HFFc6 (cell line): ENCODE data around the gene ITGAD. TPM values are rescaled to one million over a fixed set of nuclear protein-coding genes. Genes with fewer than 3 reads are reported as not detected.

Experiments
- DNase-seq: peaks from one replicate; pipeline ENCODE4 v3.0.0-alpha.2; 2018
- H3K27ac Mint-ChIP-seq: 2 replicates; pipeline ENCODE4 v1.8.0; 2020; ENCODE audit warnings: mild to moderate bottlenecking, mixed read lengths
- H3K27me3 Mint-ChIP-seq: 2 replicates; pipeline ENCODE4 v1.8.0; 2021; ENCODE audit warnings: mild to moderate bottlenecking, moderate library complexity, mixed read lengths; ENCODE audit not compliant: insufficient read depth
- H3K36me3 Mint-ChIP-seq: 2 replicates; pipeline ENCODE4 v1.8.0; 2021; ENCODE audit warnings: low read depth, mixed read lengths
- H3K4me1 Mint-ChIP-seq: 2 replicates; pipeline ENCODE4 v1.8.0; 2020; ENCODE audit warnings: low read depth, mixed read lengths
- H3K4me3 Mint-ChIP-seq: 2 replicates; pipeline ENCODE4 v1.8.0; 2020; ENCODE audit warnings: mild to moderate bottlenecking, moderate library complexity, mixed read lengths
- H3K9me3 Mint-ChIP-seq: 2 replicates; pipeline ENCODE4 v1.8.0; 2020; ENCODE audit warnings: mild to moderate bottlenecking, mixed read lengths
- total RNA-seq, 6 experiments: library from RNA; stranded (reverse); fragmentation: NEBNext Ultra II Directional; extraction: Animal tissue kit (Norgen Biotek cat#: 25700); gene quantifications; 2 replicates in 1 of 6; 3 replicates in 5 of 6; pipeline ENCODE4 v1.2.3, GENCODE V29; 2021
- TF ChIP-seq, protein P1 (sequence below): fragments of 200-600 bp; sonication (generic); IDR thresholded peaks from 2 replicates; pipeline ENCODE4 v1.5.0; 2021; ENCODE audit warnings: antibody characterized with exemption, mild to moderate bottlenecking

ITGAD gene
- total RNA-seq, 6 experiments from 2014 or later: not detected

DNA sequence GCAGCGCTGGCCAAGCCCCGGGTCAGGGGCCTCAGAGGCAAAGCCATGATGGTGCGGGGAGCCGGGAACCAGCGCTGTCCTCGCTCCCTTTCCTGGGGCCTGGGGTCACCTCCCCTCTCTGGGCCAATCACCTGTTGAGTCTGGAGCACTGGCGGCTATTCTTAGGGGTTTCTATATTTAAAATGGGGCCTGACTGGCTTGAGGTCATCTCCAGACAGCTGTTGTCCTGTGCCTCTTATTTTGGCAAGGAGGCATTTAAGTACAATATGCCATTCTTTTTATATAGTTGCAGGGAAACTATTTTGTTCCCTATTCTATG, 35.1 kb downstream of the ITGAD start, which contains the start of gene COX6A2:
COX6A2 (minus strand) TSS at position 82 of the 319 bp plus-strand sequence; CDS start at position 47, 35 bp downstream.
- Mint-ChIP-seq H3K4me3 (no peak within 1 kb of the TSS), H3K9me3 (peaks cover 9% of the 10 kb centered on the region; the same call in 1 of the 2 replicates), H3K36me3 (no peaks in the 10 kb centered on the region), H3K4me1 (no peaks in the 10 kb centered on the region), H3K27me3 (peaks cover 40% of the 10 kb centered on the region), H3K27ac (no peak within 1 kb of the TSS)
- DNase-seq: no peak
- TF ChIP-seq, protein P1, sequence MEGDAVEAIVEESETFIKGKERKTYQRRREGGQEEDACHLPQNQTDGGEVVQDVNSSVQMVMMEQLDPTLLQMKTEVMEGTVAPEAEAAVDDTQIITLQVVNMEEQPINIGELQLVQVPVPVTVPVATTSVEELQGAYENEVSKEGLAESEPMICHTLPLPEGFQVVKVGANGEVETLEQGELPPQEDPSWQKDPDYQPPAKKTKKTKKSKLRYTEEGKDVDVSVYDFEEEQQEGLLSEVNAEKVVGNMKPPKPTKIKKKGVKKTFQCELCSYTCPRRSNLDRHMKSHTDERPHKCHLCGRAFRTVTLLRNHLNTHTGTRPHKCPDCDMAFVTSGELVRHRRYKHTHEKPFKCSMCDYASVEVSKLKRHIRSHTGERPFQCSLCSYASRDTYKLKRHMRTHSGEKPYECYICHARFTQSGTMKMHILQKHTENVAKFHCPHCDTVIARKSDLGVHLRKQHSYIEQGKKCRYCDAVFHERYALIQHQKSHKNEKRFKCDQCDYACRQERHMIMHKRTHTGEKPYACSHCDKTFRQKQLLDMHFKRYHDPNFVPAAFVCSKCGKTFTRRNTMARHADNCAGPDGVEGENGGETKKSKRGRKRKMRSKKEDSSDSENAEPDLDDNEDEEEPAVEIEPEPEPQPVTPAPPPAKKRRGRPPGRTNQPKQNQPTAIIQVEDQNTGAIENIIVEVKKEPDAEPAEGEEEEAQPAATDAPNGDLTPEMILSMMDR: no peak

DNA sequence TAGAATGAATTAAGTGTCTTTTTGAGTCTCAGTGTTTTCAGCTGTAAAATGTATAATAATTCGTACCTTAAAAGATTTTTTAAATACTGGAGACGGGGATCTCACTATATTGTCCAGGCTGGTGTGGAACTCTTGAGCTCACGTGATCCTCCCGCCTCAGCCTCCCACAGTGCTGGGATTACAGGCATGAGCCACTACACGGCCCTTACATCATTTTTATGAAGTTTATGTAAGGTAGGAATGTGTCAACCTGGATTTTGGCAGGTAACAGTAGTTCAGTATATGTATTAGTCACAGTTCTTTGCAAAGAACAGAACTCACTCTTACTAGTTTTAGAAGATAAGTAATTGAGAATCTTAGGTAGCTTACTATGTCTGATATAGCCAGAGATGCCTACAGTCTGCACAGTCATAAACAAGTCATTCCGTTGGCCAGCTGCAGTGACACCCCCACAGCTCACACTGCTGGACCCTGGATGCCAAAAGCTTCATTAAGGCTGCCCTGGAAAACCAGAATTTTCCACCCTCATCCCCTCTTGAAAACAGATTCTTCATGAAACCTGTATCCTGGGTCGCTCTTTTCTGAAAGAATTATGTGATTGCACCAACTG, 35.6 kb downstream of the ITGAD start:
- peaks cover 9% of the 10 kb centered on the region; the same call in 1 of the 2 replicates for H3K9me3 Mint-ChIP-seq
- H3K27me3 Mint-ChIP-seq: peaks cover 36% of the 10 kb centered on the region
- TF ChIP-seq, protein P1: no peak
- DNase-seq: no peak
- no peaks in the 10 kb centered on the region for H3K4me1 Mint-ChIP-seq
- H3K36me3 Mint-ChIP-seq: no peaks in the 10 kb centered on the region
- no peak overlapping the region for H3K27ac Mint-ChIP-seq
- H3K4me3 Mint-ChIP-seq: no peak overlapping the region

DNA sequence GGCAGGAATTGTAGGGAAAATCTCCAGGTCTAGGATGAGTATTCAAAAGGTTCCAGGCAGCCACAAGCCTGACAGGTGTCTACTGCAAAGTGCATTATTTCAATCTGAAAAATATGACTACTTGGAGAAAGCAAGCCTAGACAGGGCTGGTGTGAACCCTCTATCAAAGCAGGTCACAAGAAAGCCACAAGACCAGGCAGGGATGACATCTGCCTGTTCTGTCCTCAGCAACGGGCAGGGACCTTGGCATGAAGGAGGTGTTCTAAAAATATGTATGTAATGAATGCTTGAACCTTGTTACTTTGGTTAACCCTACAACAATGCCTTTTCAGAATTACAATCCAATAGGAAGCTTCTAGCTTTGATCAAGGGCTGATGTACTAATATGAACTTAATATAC, 36.2 kb downstream of the ITGAD start:
- DNase-seq: no peak
- Mint-ChIP-seq H3K27me3 (peaks cover 32% of the 10 kb centered on the region), H3K9me3 (peaks cover 9% of the 10 kb centered on the region; the same call in 1 of the 2 replicates), H3K4me3 (no peak overlapping the region), H3K4me1 (no peaks in the 10 kb centered on the region), H3K27ac (no peak overlapping the region), H3K36me3 (no peaks in the 10 kb centered on the region)
- TF ChIP-seq, protein P1: no peak

DNA sequence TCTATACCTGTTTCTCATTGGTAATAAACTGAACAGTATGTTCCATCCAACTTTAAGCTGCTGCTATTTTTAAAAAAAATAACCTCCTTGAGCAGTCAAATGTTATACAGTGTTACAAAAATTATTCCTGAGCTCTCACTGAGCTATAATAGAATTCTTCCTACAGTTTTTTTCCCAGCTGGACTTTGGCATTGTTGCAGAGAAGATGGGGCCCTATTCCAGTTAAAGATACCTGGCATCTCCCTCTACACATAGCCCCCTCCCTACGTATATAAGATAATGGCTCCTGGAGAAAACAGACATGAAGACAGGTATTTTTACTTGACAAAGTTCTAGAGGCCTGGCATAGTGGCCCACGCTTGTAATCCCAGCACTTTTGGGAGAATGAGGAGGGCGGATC, 36.7 kb downstream of the ITGAD start:
- DNase-seq: no peak
- Mint-ChIP-seq H3K4me1 (no peaks in the 10 kb centered on the region), H3K4me3 (no peak overlapping the region), H3K9me3 (peaks cover 8% of the 10 kb centered on the region; the same call in 1 of the 2 replicates), H3K27me3 (peaks cover 29% of the 10 kb centered on the region), H3K27ac (no peak overlapping the region), H3K36me3 (no peaks in the 10 kb centered on the region)
- TF ChIP-seq, protein P1: no peak

DNA sequence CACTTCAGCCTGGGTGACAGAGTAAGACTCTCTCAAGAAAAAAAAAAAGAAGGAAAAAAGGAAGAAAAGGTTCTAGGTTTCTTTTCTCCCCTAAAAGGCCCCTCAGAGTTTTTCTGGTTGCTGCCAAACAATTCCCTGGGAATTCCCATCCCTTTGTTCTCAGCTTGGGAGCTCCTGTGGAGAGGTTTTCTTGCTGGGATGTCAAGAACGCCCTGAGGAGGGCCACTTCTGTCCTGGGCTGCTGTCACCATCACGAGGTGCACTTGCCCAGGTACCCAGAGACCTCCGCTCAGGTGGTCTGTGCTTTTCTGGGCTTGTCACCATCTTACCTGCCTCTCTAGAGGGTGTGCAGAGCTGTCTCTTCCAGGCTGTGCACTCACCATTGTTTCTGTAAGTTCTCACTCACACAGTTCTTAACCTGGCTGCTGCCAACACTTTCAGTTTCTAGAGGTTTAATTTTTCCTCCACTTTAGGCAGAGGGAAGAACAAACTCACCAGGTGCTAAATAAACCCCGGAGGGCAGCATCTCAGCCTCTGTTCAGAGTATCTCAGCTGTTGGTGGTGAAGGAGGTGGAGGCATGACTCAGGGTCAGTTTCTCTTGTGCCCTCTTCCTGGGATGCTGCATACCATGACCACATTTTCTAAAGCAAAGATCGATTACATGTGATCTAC, 37.4 kb downstream of the ITGAD start:
- DNase-seq: no peak
- Mint-ChIP-seq H3K27ac (no peak overlapping the region), H3K4me3 (no peak overlapping the region), H3K4me1 (no peaks in the 10 kb centered on the region), H3K9me3 (peaks cover 1% of the 10 kb centered on the region; the same call in 1 of the 2 replicates), H3K27me3 (peaks cover 22% of the 10 kb centered on the region), H3K36me3 (no peaks in the 10 kb centered on the region)
- TF ChIP-seq, protein P1: no peak
